Urinary bladder (tissue), 4 donors: Measurements from ENCODE around the gene TMEM80. TPM values are rescaled to one million over a fixed set of nuclear protein-coding genes. Genes with fewer than 3 reads are reported as not detected.
A peak's percentile ranks its signal among the peaks of the same experiment; 100 is the strongest.
"Not testable (repeated sequence)": the region's sequence is repeated elsewhere in the genome, so short reads cannot be mapped to it uniquely, and the experiment has no call there.

Source experiments
- DNase-seq: peaks from one replicate; pipeline ENCODE4 v3.0.0-alpha.2; 2015; ENCODE audit errors: extremely low spot score
- H3K27ac ChIP-seq: one replicate; pipeline ENCODE4 v1.5.1; 2013; ENCODE audit warnings: low read depth, mild to moderate bottlenecking, moderate library complexity
- H3K36me3 ChIP-seq: one replicate; pipeline ENCODE4 v1.6.1; 2013; ENCODE audit warnings: mild to moderate bottlenecking, moderate library complexity; ENCODE audit not compliant: insufficient read depth
- H3K4me1 ChIP-seq: one replicate; pipeline ENCODE4 v1.6.1; 2013; ENCODE audit warnings: mild to moderate bottlenecking, moderate library complexity; ENCODE audit not compliant: insufficient read depth
- H3K4me3 ChIP-seq: one replicate; pipeline ENCODE4 v1.5.1; 2013; ENCODE audit warnings: low read depth, low read length
- WGBS: extraction: QIAGEN DNeasy Blood & Tissue Kit; methylation state at CpG from one replicate; pipeline ENCODE4 v1.1.7; 2013; 5-methylcytosine and 5-hydroxymethylcytosine counted together
- polyA plus RNA-seq: library from polyadenylated mRNA; stranded (reverse); fragments of 200-250 nt; gene quantifications from one replicate; pipeline ENCODE4 v1.2.3, GENCODE V29; 2013
- total RNA-seq: library from RNA; depleted of rRNA; stranded (reverse); fragments of >200 nt; gene quantifications from one replicate; pipeline ENCODE4 v1.2.3, GENCODE V29; 2014
- donor health status: healthy with polysubstance abuse.
- donor health status: healthy.

TMEM80 gene
- total and polyA plus RNA-seq, 2 donors = 10.8 to 36.8 TPM

DNA sequence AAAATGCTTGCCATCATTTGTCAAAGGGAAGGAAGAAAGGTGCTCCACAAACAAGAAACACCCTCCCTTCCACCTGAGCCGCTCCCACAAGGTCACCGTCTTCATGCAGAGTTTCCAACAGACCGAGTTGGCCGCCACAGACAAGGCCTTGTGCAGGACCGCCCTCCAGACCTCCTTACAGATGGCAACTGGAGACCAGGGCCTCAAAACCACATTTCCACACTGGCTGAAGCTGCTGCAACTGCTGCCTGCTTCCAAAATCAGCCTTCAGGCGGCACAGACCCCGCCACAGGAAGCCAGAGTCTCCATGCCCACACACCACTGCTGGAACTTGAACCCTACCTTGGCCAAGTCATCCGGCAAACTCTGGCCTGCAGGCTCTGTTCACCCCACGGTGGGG lies 6.9 kb upstream of the TMEM80 start:
- 87% methylated on average over 9 of the region's 9 CpGs for whole genome bisulfite sequencing
- no peak overlapping the region for H3K4me3 ChIP-seq

DNA sequence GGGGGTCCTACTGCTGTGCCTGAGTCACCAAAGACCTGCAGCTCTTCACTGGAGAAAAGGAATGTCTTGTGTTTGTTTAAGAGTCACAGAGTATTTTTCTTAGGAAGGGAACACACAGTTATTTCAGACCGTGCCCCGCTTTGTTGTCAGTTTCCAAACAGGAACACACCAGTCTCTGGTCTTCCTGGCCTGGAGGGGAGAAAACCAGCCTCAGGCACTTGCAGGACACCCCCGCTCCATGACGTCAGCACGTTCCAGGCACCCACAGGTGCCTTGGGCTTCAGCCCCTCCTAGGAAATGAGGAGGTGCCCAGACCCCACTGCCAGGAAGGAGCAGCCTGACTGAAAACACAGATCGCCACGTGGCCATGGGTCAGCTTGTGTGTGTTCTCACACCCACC lies 6.0 kb upstream of the TMEM80 start:
- no peak overlapping the region for H3K27ac ChIP-seq
- H3K4me3 ChIP-seq = no peak overlapping the region
- H3K4me1 ChIP-seq = peaks cover 6% of the 10 kb centered on the region
- H3K36me3 ChIP-seq = peaks cover 6% of the 10 kb centered on the region
- WGBS = 84% methylated on average over 7 of the region's 7 CpGs
- DNase-seq = no peak

More for the DNA sequence above, 6.9 kb upstream of the TMEM80 start:
- peaks cover 6% of the 10 kb centered on the region for H3K36me3 ChIP-seq
- no peaks in the 10 kb centered on the region for H3K4me1 ChIP-seq
- no peak overlapping the region for H3K27ac ChIP-seq
- no peak for DNase-seq

- not testable (repeated sequence) for H3K4me1 ChIP-seq, DNase-seq, H3K36me3 ChIP-seq, H3K4me3 ChIP-seq, H3K27ac ChIP-seq
- WGBS = 97% methylated on average over 3 of the region's 3 CpGs
Measured at GRCh38 chr11:690244-690643, 5.4 kb upstream of the TMEM80 start.

GRCh38 chr11:690738-691633 lies 4.6 kb upstream of the TMEM80 start:
- WGBS = 81% methylated on average over 27 of the region's 27 CpGs

GRCh38 chr11:691710-692590 lies 3.7 kb upstream of the TMEM80 start:
- Histone ChIP-seq H3K36me3 (peaks cover 6% of the 10 kb centered on the region), H3K4me1 (peaks cover 8% of the 10 kb centered on the region), H3K4me3 (no peak overlapping the region), H3K27ac (no peak overlapping the region)
- 91% methylated on average over 18 of the region's 18 CpGs for WGBS
- DNase-seq = no peak

More at GRCh38 chr11:690738-691633, 4.6 kb upstream of the TMEM80 start:
- no peak for DNase-seq
- H3K27ac ChIP-seq = no peak overlapping the region
- H3K4me3 ChIP-seq = no peak overlapping the region
- H3K36me3 ChIP-seq = peaks cover 6% of the 10 kb centered on the region
- H3K4me1 ChIP-seq = peaks cover 6% of the 10 kb centered on the region

- H3K4me1 ChIP-seq = peaks cover 8% of the 10 kb centered on the region
- 82% methylated on average over 23 of the region's 23 CpGs for WGBS
- peaks cover 3% of the 10 kb centered on the region for H3K36me3 ChIP-seq
- H3K4me3 ChIP-seq = no peak overlapping the region
- DNase-seq = no peak
- H3K27ac ChIP-seq = no peak overlapping the region
Measured at GRCh38 chr11:692824-693414, 2.7 kb upstream of the TMEM80 start.

- H3K4me3 ChIP-seq = no peak overlapping the region
- WGBS = 45% methylated on average over 13 of the region's 13 CpGs
- H3K36me3 ChIP-seq = peaks cover 3% of the 10 kb centered on the region
- peak overlapping the region; percentile 74 for H3K27ac ChIP-seq
- peaks cover 8% of the 10 kb centered on the region for H3K4me1 ChIP-seq
- no peak for DNase-seq
Measured at GRCh38 chr11:693415-693831, 2.2 kb upstream of the TMEM80 start.

GRCh38 chr11:693887-694562 lies 1.6 kb upstream of the TMEM80 start:
- Histone ChIP-seq H3K27ac (no peak overlapping the region), H3K36me3 (no peaks in the 10 kb centered on the region), H3K4me1 (peaks cover 8% of the 10 kb centered on the region), H3K4me3 (peak overlapping the region; percentile 47)
- WGBS = 73% methylated on average over 15 of the region's 15 CpGs
- DNase-seq = no peak

DNA sequence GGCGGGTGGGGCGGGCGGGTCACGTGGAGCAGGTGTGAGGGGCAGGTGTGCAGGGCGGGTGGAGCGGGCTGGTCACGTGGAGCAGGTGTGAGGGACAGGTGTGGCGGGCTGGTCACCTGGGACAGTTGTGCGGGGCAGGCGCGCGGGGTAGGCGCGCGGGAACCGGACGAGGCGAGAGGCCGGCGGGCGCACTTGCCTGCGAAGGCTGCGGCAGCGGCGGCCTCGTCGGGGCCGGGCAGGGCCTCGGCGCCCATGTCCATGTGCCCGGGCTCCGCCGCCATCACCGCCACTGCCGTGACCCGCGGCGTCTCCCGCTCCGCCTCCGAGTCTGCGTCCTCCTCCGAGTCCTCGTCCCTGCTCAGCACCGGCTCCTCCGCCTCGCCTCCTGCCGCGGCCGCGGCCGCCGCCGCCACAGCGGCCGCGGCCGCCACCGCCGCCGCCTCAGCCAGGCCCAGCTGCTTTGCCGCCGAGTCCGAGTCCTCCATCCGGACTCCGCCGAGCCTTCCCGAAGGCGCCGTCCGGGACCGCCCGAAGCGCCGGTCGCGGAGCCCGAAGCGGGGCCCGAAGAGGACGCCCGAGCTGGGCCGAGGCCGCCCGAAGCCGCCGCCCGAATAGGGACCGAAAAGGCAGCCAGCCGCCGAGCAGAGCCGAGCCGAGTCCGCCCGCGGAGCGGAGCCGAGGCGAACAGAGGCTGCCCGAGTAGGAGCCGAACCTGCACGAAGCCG lies 891 bp upstream of the TMEM80 start, which contains the start of gene DEAF1:
Gene DEAF1 (minus strand): TSS at position 660 of the 725 bp plus-strand sequence. CDS start 175 bp downstream, at position 485.
- Histone ChIP-seq H3K4me1 (peaks cover 8% of the 10 kb centered on the region), H3K36me3 (no peaks in the 10 kb centered on the region), H3K27ac (peak within 1 kb of the TSS; percentile 99), H3K4me3 (peak within 1 kb of the TSS; percentile 80)
- 2% methylated on average over 103 of the region's 103 CpGs for WGBS
- peak; percentile 96 for DNase-seq

DNA sequence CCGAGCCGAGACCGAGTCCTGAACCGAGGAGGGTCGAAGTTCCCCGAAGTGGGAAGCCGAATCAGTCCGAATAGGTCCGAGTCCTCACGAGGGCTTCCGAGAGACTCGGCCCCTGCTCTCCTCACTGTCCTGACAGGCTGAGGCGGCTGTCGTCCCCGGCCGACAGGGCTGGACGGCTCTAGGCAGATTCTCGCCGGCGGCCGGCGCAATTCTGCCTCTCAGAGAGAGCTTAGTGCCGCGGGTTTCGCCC lies 403 bp upstream of the TMEM80 start:
- no peaks in the 10 kb centered on the region for H3K36me3 ChIP-seq
- peak overlapping the region; percentile 99 for H3K27ac ChIP-seq
- DNase-seq = no peak
- H3K4me1 ChIP-seq = peaks cover 8% of the 10 kb centered on the region
- under 1% methylated on average over 25 of the region's 25 CpGs for WGBS
- H3K4me3 ChIP-seq = peak overlapping the region; percentile 80

DNA sequence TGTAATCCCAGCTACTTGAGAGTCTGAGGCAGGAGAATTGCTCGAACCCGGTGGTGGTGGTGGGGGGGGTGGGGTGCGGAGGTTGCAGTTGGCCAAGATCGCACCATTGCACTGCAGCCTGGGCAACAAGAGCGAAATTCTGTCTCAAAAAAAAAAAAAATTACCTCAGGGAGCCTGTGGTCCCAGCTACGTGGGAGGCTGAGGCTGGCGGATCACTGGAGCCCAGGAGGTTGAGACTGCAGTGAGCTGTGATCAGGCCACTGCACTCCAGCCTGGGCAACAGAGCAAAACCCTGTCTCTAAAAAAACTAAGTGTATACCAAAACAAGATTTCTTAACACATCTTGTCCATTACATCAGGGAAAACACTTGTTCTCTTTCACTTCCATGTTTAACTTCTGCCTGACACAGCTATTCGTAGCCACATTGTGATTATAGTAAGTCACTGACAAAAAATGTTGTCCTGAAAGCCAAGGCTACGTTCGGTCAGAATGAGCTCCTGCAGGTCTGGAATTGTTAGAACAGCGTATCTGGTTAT lies 1.4 kb downstream of the TMEM80 start:
- no peak overlapping the region for H3K27ac ChIP-seq
- no peak overlapping the region for H3K4me3 ChIP-seq
- WGBS = 67% methylated on average over 11 of the region's 11 CpGs
- DNase-seq = no peak
- H3K4me1 ChIP-seq = peaks cover 8% of the 10 kb centered on the region
- H3K36me3 ChIP-seq = no peaks in the 10 kb centered on the region

GRCh38 chr11:697811-698311 lies 2.2 kb downstream of the TMEM80 start:
- no peaks in the 10 kb centered on the region for H3K36me3 ChIP-seq
- 81% methylated on average over 11 of the region's 11 CpGs for WGBS
- peak overlapping the region; percentile 53 for H3K27ac ChIP-seq
- no peak overlapping the region for H3K4me3 ChIP-seq
- H3K4me1 ChIP-seq = peaks cover 8% of the 10 kb centered on the region
- no peak for DNase-seq
